ENCODE results near the gene SLC25A26. TPM values are rescaled to one million over a fixed set of nuclear protein-coding genes. Genes with fewer than 3 reads are reported as not detected.
A peak's percentile ranks its signal among the peaks of the same experiment; 100 is the strongest.
"Not testable (repeated sequence)": the region's sequence is repeated elsewhere in the genome, so short reads cannot be mapped to it uniquely, and the experiment has no call there.

The SLC25A26 gene
- total RNA-seq, 3 donors from 2014 or later: 15.9 to 25.8 (median 20.2) TPM

DNA sequence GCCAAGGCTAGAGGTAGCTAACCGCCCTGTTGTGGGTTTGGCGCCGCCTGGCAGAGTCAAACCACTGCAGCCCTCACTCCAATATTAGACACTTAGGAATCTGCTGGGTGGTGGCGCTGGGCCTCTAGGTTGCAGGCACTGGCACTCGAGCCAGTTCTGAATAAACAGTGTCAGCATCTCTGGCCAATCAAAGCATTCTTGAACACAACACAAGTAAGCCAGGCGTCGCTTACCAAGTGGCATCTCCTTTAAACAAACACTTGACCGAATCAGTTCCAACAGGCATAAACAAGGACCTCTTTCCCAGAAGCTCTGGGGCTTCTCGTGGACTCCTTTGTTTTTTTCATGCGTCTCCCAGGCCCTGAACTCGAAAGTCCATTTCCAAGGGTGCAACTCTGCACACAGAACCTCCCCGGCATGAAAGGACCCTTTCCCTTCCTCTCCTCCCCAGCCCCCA is 197.7 kb downstream of the SLC25A26 start:
- ATAC-seq: no peak
- Histone ChIP-seq H3K4me1 (ENCODE audit: low read depth) (peaks cover 3% of the 10 kb centered on the region), H3K4me3 (no peak overlapping the region), H3K9me3 (peaks cover 12% of the 10 kb centered on the region), H3K36me3 (ENCODE audit: low read depth) (no peaks in the 10 kb centered on the region)
- TF ChIP-seq, protein P1, sequence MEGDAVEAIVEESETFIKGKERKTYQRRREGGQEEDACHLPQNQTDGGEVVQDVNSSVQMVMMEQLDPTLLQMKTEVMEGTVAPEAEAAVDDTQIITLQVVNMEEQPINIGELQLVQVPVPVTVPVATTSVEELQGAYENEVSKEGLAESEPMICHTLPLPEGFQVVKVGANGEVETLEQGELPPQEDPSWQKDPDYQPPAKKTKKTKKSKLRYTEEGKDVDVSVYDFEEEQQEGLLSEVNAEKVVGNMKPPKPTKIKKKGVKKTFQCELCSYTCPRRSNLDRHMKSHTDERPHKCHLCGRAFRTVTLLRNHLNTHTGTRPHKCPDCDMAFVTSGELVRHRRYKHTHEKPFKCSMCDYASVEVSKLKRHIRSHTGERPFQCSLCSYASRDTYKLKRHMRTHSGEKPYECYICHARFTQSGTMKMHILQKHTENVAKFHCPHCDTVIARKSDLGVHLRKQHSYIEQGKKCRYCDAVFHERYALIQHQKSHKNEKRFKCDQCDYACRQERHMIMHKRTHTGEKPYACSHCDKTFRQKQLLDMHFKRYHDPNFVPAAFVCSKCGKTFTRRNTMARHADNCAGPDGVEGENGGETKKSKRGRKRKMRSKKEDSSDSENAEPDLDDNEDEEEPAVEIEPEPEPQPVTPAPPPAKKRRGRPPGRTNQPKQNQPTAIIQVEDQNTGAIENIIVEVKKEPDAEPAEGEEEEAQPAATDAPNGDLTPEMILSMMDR (IDR thresholded peaks at IDR 0.05): no peak
- peak in 1 of 3 donors; percentile 18 for DNase-seq
- intact Hi-C loops (cut with DNase I, micrococcal nuclease): loop anchor here in 1 of 2 donors (10.0 kb wide), 1 partner anchor 406 kb away; no protein-coding TSS in a partner anchor

DNA sequence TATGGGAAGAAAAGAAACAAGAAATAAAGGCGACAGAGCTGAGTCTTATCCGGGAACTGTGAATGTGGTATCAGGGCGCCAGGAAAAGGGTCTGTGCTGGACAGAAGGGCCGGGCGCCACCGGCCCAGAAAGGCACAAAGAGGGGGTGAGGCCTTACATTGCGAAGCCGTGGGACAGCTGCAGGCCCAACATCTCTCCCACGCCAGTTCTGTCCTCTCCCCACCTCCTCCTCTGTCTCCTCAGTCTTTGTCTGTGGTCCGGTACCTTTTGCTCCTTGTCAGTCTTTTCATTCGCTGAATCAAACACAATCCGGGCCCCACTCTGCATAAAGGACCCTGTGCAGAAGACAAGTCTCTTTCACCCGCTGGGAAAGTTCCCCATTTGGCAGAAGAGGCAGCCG is 198.2 kb downstream of the SLC25A26 start:
- no peak for DNase-seq
- H3K4me1 ChIP-seq (ENCODE audit: low read depth): peaks cover 3% of the 10 kb centered on the region
- intact Hi-C loops (cut with DNase I, micrococcal nuclease): loop anchor here in 1 of 2 donors (10.0 kb wide), 1 partner anchor 406 kb away; no protein-coding TSS in a partner anchor
- TF ChIP-seq, protein P1 (IDR thresholded peaks at IDR 0.05): no peak
- no peak overlapping the region for H3K4me3 ChIP-seq
- ATAC-seq: no peak
- peaks cover 12% of the 10 kb centered on the region for H3K9me3 ChIP-seq
- no peaks in the 10 kb centered on the region for H3K36me3 ChIP-seq (ENCODE audit: low read depth)

DNA sequence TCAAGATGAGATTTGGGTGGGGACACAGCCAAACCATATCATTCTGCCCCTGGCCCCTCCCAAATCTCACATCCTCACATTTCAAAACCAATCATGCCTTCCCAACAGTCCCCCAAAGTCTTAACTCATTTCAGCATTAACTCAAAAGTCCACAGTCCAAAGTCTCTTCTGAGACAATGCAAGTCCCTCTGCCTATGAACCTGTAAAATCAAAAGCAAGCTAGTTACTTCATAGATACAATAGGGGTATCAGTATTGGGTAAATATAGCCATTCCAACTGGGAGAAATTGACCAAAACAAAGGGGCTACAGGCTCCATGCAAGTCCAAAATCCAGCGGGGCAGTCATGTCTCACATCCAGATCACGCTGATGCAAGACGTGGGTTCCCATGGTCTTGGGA is 200.3 kb downstream of the SLC25A26 start:
- ATAC-seq; DNase-seq; H3K4me1 ChIP-seq (ENCODE audit: low read depth); H3K36me3 ChIP-seq (ENCODE audit: low read depth); H3K4me3 ChIP-seq: not testable (repeated sequence)
- H3K9me3 ChIP-seq: peaks cover 12% of the 10 kb centered on the region
- intact Hi-C loops (cut with DNase I, micrococcal nuclease): loop anchor here in 1 of 2 donors (10.0 kb wide), 1 partner anchor 54 kb away; no protein-coding TSS in a partner anchor

DNA sequence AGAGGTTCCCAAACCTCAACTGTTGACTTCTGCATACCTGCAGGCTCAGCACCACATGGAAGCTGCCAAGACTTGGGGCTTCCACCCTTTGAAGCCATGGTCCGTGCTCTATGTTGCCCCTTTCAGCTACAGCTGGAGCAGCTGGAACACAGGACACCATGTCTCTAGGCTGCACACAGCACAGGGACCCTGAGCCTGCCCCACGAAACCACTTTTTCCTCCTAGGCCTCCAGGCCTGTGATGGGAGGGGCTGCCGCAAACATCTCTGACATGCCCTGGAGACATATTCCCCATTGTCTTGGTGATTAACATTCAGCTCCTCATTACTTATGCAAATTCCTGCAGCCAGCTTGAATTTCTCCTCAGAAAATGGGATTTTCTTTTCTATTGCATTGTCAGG is 201.1 kb downstream of the SLC25A26 start:
- ATAC-seq; H3K36me3 ChIP-seq (ENCODE audit: low read depth); H3K4me3 ChIP-seq; H3K4me1 ChIP-seq (ENCODE audit: low read depth); DNase-seq: not testable (repeated sequence)
- H3K9me3 ChIP-seq: peaks cover 12% of the 10 kb centered on the region
- intact Hi-C loops (cut with DNase I, micrococcal nuclease): loop anchor here in 1 of 2 donors (10.0 kb wide), 1 partner anchor 53 kb away; no protein-coding TSS in a partner anchor

DNA sequence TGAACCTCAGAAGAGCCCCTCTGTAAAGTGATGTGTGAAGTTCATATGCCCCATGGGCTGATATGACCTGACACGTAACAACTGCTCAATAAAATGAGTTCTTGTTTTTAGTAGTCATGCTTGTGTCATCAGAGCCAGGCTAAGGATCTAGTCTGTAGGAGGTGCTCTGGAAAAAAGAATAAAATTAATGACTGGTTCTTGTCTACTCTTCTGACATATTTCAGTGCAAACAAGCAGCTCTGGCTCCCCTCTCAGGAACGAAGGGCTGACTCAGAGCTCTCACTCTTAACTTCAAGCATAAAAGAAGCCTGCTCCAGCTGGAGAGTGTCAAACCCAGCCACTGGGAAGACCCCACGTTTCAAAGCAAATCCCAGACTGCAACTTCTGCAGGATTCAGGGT is 203.0 kb downstream of the SLC25A26 start:
- ATAC-seq: peak; percentile 11
- H3K4me3 ChIP-seq: no peak overlapping the region
- peaks cover 8% of the 10 kb centered on the region for H3K4me1 ChIP-seq (ENCODE audit: low read depth)
- no peak for DNase-seq
- H3K9me3 ChIP-seq: peaks cover 12% of the 10 kb centered on the region
- TF ChIP-seq, protein P1 (IDR thresholded peaks at IDR 0.05): no peak
- intact Hi-C loops (cut with DNase I, micrococcal nuclease): loop anchor here in 1 of 2 donors (10.0 kb wide), 1 partner anchor 51 kb away; no protein-coding TSS in a partner anchor
- H3K36me3 ChIP-seq (ENCODE audit: low read depth): no peaks in the 10 kb centered on the region

DNA sequence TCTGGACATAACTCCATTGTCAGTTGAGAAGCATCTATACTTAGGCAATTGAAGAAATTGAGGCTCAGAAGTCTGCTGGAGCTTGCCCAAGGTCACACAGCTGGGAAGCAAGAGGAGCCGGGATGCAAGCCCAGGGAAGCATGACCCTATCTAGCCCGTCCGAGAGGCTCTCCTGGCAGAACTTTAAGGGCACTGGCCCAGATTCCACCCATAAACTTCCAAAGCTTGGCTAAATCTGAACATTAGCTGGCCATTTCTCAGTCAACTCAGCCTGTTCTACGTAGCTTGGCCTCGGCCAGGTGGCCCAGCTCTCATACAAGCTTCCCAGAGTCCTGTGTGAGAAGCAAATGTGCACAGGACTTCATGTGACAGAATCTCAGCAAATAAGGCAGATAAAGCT is 204.2 kb downstream of the SLC25A26 start:
- ATAC-seq (peak; percentile 20), DNase-seq (no peak)
- Histone ChIP-seq H3K9me3 (peaks cover 12% of the 10 kb centered on the region), H3K4me3 (no peak overlapping the region), H3K4me1 (ENCODE audit: low read depth) (peaks cover 12% of the 10 kb centered on the region), H3K36me3 (ENCODE audit: low read depth) (no peaks in the 10 kb centered on the region)
- TF ChIP-seq, protein P1 (IDR thresholded peaks at IDR 0.05): no peak
- intact Hi-C loops (cut with DNase I, micrococcal nuclease): loop anchor here in 1 of 2 donors (10.0 kb wide), 1 partner anchor 50 kb away; no protein-coding TSS in a partner anchor
